Muscle of leg (tissue), 16 donors: ENCODE results near the gene ZNF273. TPM values are rescaled to one million over a fixed set of nuclear protein-coding genes. Genes with fewer than 3 reads are reported as not detected.
"Not testable (repeated sequence)": the region's sequence is repeated elsewhere in the genome, so short reads cannot be mapped to it uniquely, and the experiment has no call there.

Experiments used
- DNase-seq: peaks from one replicate; pipeline ENCODE4 v3.0.0; 2013
- H3K27ac ChIP-seq: one replicate; pipeline ENCODE4 v1.5.1; 2013; ENCODE audit warnings: mild to moderate bottlenecking, low read length, control low read depth
- H3K27me3 ChIP-seq: one replicate; pipeline ENCODE4 v1.6.1; 2013; ENCODE audit warnings: low read length; ENCODE audit not compliant: control insufficient read depth, insufficient read depth
- H3K36me3 ChIP-seq: one replicate; pipeline ENCODE4 v1.6.1; 2013; ENCODE audit warnings: low read length; ENCODE audit not compliant: control insufficient read depth, insufficient read depth
- H3K4me1 ChIP-seq: one replicate; pipeline ENCODE4 v1.6.1; 2013; ENCODE audit warnings: low read length; ENCODE audit not compliant: control insufficient read depth, insufficient read depth
- H3K4me3 ChIP-seq: one replicate; pipeline ENCODE4 v1.5.1; 2013; ENCODE audit warnings: low read length, control low read depth
- H3K9me3 ChIP-seq: replicated peaks from 2 replicates; pipeline ENCODE4 v1.6.1; 2013; ENCODE audit warnings: low read depth, low read length; ENCODE audit not compliant: control insufficient read depth
- whole genome bisulfite sequencing: methylation state at CpG from one replicate; pipeline ENCODE4 v1.1.5; 2013; ENCODE audit warnings: missing lambda C conversion rate; ENCODE audit not compliant: insufficient coverage; 5-methylcytosine and 5-hydroxymethylcytosine counted together
- long read RNA-seq, 11 donors: transcript quantifications; one replicate each; lab custom pipeline, GENCODE V29; 2026
- polyA plus RNA-seq, 8 donors: library from polyadenylated mRNA; unstranded; fragments of 120-200 nt; gene quantifications; one replicate each; pipeline versions ENCODE4 v1.2.1 to v1.2.3, GENCODE V29; 2013; ENCODE audit warnings: inconsistent platforms in 1 of 8, low replicate concordance in 1 of 8; ENCODE audit not compliant: insufficient read length in 8 of 8, insufficient read depth in 1 of 8
- total RNA-seq: library from RNA; stranded (reverse); fragments of 120-200 nt; gene quantifications from one replicate; pipeline ENCODE4 v1.2.4, GENCODE V29; 2013

ZNF273 gene
- total RNA-seq, result 5.4 TPM
- 1 to 10 TPM; 4.6 to 6.4 (median 5.1) TPM for polyA plus RNA-seq
- long read RNA-seq, donor 1, partial matches to known transcripts, result 0 of 1 reads
- long read RNA-seq, donor 1, other reads (novel, unspliced or antisense), result 0 of 1 reads
- long read RNA-seq, donor 2, result 0 reads
- long read RNA-seq, donor 3, result 0 reads
- long read RNA-seq, donor 4, partial matches to known transcripts, result 0 of 3 reads
- long read RNA-seq, donor 4, other reads (novel, unspliced or antisense), result 0 of 3 reads
- long read RNA-seq, donor 5, partial matches to known transcripts, result 12 of 12 reads
- long read RNA-seq, donor 5, other reads (novel, unspliced or antisense), result 0 of 12 reads
- long read RNA-seq, donor 6, partial matches to known transcripts, result 0 of 7 reads
- long read RNA-seq, donor 6, other reads (novel, unspliced or antisense), result 0 of 7 reads
- long read RNA-seq, donor 7, result 0 reads
- long read RNA-seq, donor 8, partial matches to known transcripts, result 0 of 2 reads
- long read RNA-seq, donor 8, other reads (novel, unspliced or antisense), result 0 of 2 reads
- long read RNA-seq, donor 9, partial matches to known transcripts, result 0 of 3 reads
- long read RNA-seq, donor 9, other reads (novel, unspliced or antisense), result 0 of 3 reads
- long read RNA-seq, donor 10, result 0 reads
- long read RNA-seq, donor 11, partial matches to known transcripts, result 0 of 1 reads
- long read RNA-seq, donor 11, other reads (novel, unspliced or antisense), result 0 of 1 reads

DNA sequence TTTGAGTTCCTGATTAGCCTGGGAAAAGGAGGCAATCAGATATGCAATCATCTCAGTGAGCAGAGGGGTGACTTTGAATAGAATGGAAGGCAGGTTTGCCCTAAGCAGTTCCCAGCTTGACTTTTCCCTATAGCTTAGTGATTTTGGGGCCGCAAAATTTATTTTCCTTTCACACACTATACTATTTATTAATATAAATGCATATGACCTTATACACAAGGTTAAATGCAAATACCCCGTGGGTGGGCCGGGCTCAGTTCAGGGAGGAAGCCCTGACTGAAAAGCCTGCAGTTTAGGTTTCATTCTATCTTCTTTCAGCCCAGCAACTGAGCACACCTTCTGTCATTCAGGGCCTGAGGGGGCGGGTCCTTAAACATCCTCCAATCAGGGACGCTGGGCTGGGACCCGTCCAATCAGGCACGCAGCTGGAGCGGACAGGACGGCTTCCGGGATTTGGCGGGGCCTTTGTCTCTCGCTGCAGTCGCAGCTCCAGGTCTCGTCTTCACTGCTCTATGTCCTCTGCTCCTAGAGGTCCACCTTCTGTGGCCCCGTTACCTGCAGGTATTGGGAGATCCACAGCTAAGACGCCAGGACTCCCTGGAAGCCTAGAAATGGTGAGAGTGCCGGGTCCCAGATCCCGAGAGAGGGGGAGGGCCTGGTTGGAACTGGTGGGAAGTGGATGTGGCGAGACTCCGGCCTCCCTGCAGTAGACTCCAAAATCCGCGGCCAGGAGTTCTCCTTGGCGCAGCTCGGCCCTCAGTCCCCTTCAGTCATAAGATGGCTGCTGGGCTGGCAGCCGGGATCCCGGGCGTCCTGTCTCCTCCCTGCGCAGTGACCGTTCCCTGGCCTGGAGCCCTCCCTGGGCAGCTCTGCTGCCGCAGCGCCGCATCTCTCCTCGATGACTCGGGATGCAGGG lies at the start of gene ZNF273:
TSS of gene ZNF273 (plus strand) at position 468 of the 916 bp plus-strand sequence. CDS start at position 513, 45 bp downstream.
- DNase-seq, result peak; percentile 97
- peak within 1 kb of the TSS; percentile 89 for H3K4me3 ChIP-seq
- H3K9me3 ChIP-seq, result no peaks in the 10 kb centered on the region
- H3K4me1 ChIP-seq, result peaks cover 2% of the 10 kb centered on the region
- peak within 1 kb of the TSS; percentile 89 for H3K27ac ChIP-seq
- no peaks in the 10 kb centered on the region for H3K36me3 ChIP-seq
- 0% methylated on average over 28 of the region's 34 CpGs for WGBS
- H3K27me3 ChIP-seq, result no peaks in the 10 kb centered on the region

DNA sequence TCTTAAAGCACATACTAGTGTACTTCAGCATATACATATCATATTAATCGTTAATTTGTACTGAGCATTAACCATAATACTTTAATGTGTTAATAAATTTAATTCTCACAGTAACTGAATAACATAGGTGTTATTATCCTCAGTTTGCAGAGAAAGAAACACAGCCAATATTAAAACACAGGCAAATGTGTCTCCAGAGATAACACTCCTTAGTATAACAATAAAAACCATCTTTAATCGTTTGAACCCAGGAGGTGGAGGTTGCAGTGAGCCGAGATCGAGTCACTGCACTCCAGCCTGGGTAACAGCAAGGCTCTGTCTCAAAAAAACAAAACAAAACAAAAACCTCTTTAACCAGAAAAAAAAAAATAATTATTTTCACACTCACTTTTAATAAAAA lies 49.4 kb upstream of the ZNF273 start:
- Histone ChIP-seq H3K9me3 (no peaks in the 10 kb centered on the region), H3K4me3 (no peak overlapping the region), H3K4me1 (no peaks in the 10 kb centered on the region), H3K27me3 (no peaks in the 10 kb centered on the region), H3K27ac (no peak overlapping the region), H3K36me3 (no peaks in the 10 kb centered on the region)
- no peak for DNase-seq
- WGBS, result 90% methylated on average over 2 of the region's 4 CpGs

DNA sequence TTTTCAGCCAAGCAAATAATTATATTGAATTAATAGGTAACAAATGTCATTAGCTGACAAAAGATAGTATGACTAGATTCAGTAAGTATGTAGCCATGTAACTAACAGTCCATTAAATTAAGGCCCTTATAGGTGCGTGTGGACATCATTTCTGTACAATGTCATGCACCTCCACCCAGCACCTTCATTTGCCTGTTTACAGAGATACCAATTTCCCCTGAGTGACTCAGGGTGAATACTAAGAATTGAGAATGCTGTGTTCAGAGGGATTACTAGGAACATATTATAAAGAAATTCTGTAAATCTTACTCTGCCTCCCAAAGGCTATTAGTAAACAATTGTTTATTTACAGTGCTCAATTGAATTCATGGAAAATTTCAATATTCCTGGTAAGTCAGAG lies 48.1 kb upstream of the ZNF273 start:
- H3K4me1 ChIP-seq, result no peaks in the 10 kb centered on the region
- H3K9me3 ChIP-seq, result no peaks in the 10 kb centered on the region
- DNase-seq, result no peak
- WGBS, result no CpG with 5 or more reads among the region's 1 CpG
- H3K27ac ChIP-seq, result no peak overlapping the region
- H3K27me3 ChIP-seq, result no peaks in the 10 kb centered on the region
- H3K4me3 ChIP-seq, result no peak overlapping the region
- H3K36me3 ChIP-seq, result no peaks in the 10 kb centered on the region

DNA sequence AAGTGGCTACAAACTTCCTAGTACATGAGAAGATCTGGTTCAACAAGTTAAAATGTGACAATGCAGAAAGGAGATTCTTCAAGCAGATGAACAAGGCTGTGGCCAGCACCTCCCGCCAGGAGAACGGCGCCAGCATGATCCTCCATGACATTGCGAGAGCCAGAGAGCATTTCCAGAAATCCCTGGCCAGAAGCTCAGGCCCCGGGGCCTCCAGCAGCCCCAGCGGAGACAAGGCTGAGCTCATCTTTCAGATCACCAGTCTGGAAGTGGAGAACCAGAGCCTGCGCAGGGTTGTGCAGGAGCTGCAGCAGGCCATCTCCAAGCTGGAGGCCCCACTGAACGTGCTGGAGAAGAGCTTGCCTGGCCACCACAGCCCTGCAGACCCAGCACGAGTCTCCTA lies 40.1 kb upstream of the ZNF273 start:
- no peak for DNase-seq
- no peak overlapping the region for H3K4me3 ChIP-seq
- no peaks in the 10 kb centered on the region for H3K4me1 ChIP-seq
- peaks cover under 1% of the 10 kb centered on the region for H3K9me3 ChIP-seq
- no peaks in the 10 kb centered on the region for H3K27me3 ChIP-seq
- H3K27ac ChIP-seq, result no peak overlapping the region
- 77% methylated on average over 9 of the region's 9 CpGs for WGBS
- no peaks in the 10 kb centered on the region for H3K36me3 ChIP-seq

DNA sequence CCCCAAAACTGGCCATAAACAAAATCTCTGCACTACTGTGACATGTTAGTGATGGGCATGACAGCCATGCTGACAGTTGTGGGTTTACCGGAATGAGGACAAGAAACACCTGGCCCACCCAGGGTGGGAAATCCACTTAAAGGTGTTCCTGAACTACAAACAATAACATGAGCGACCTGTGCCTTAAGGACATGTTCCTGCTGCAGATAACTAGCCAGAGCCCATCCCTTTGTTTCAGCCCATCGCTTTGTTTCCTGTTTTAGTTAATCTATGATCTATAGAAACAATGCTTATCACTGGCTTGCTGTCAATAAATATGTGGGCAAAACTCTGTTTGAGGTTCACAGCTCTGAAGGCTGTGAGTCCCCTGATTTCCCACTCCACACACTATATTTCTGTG lies 39.5 kb upstream of the ZNF273 start:
- DNase-seq, H3K4me1 ChIP-seq, H3K27me3 ChIP-seq, H3K4me3 ChIP-seq, H3K36me3 ChIP-seq, H3K9me3 ChIP-seq, H3K27ac ChIP-seq: not testable (repeated sequence)
- WGBS, result 100% methylated on average over 1 of the region's 3 CpGs

DNA sequence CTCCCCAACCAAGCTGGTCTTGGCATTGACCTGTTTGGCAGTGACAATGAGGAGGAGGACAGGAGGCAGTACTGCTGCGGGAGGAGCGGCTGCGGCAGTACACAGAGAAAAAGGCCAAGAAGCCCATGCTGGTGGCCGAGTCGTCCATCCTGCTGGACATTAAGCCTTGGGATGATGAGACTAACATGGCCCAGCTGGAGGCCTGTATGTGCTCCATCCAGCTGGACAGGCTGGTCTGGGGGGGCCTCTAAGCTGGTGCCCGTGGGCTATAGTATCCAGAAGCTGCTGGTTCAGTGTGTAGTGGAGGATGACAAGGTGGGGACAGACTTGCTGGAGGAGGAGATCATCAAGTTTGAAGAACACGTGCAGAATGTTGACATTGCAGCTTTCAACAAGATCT lies 39.1 kb upstream of the ZNF273 start:
- Histone ChIP-seq H3K9me3 (peaks cover 4% of the 10 kb centered on the region), H3K27ac (no peak overlapping the region), H3K4me1 (no peaks in the 10 kb centered on the region), H3K27me3 (no peaks in the 10 kb centered on the region), H3K4me3 (no peak overlapping the region), H3K36me3 (no peaks in the 10 kb centered on the region)
- no peak for DNase-seq
- 83% methylated on average over 7 of the region's 7 CpGs for WGBS

DNA sequence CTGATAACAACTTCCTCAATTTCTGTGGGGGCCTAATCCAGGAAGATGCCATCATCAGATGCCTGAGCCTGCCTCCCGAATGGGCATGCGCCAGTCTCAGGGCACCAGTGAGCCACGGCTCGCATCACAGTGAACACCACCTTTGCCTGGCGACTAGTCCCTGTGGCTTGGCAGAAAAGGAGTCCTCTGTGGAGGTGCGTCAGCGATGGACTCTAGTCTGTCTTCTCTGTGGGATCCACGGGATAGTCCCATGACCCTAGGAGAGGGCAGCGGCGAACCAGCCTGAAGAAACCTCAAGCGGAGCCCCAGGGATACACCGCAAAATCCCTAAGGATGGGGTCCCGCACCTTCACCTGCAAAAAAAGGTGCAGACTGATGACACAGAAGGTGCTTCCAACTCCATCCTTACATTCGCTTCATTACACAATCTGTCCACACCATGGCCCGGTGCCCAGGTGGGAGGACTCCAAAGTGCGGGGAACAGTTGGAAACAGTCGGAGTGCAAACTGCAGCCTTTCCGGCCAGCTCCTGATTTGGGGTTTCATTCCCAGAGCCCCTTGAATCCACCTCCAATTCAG lies 35.1 kb upstream of the ZNF273 start:
- H3K4me3 ChIP-seq, result no peak overlapping the region
- H3K27ac ChIP-seq, result no peak overlapping the region
- WGBS, result 85% methylated on average over 12 of the region's 18 CpGs
- H3K27me3 ChIP-seq, result no peaks in the 10 kb centered on the region
- H3K9me3 ChIP-seq, result peaks cover 17% of the 10 kb centered on the region
- DNase-seq, result no peak
- no peaks in the 10 kb centered on the region for H3K36me3 ChIP-seq
- H3K4me1 ChIP-seq, result no peaks in the 10 kb centered on the region

DNA sequence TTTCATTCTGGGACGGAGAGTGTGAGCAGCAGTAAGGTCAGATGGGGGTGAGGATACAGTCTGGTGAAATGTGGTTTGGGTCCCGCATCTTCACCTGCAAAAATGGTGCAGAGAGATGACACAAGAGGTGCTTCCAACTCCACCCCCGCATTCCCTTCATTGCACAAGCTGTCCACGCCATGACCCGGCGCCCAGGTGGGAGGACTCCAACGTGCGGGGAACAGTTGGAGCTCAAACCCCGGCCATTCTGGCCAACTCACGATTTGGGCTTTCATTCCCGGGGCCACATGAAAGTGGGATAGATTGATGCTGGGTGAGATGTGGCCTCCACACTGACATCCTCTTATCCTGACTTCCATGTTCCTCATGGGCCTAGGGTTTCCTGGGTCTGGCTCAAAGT lies 34.6 kb upstream of the ZNF273 start:
- H3K27me3 ChIP-seq, result no peaks in the 10 kb centered on the region
- H3K4me3 ChIP-seq, result no peak overlapping the region
- WGBS, result 100% methylated on average over 2 of the region's 11 CpGs
- no peaks in the 10 kb centered on the region for H3K4me1 ChIP-seq
- DNase-seq, result no peak
- no peak overlapping the region for H3K27ac ChIP-seq
- no peaks in the 10 kb centered on the region for H3K36me3 ChIP-seq
- peaks cover 17% of the 10 kb centered on the region for H3K9me3 ChIP-seq

DNA sequence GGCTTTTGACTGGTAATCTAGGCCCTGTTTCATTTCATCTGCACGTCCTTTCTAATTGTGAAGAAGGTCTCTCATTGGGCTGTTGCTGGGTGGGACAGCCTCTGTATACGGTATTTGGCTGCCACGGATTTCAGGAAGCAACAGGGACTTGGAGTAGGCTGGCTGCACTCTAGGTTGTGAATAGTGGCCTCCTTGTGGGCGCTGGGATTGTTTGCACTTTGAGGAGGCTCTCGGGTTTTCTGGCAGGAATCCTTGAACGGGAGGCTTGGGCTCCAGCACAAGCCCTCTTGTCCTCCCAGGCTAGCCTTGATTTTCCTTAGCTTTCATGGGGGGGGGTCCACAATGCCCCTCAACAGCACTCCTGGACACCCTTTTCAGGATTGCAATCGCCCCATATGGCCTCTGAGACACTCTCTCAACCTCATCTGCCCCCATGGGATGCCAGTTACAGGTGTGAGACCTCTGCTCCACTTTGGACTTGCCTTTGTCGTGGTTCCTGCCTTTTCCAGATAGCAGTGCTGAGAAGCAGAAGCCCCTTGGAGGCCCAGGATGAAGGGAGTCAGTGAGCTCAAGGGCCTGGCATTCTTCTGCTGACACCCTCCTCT lies 33.9 kb upstream of the ZNF273 start:
- H3K4me3 ChIP-seq, result no peak overlapping the region
- no peaks in the 10 kb centered on the region for H3K36me3 ChIP-seq
- no peak for DNase-seq
- no peaks in the 10 kb centered on the region for H3K27me3 ChIP-seq
- peaks cover 17% of the 10 kb centered on the region for H3K9me3 ChIP-seq
- 79% methylated on average over 6 of the region's 8 CpGs for WGBS
- no peak overlapping the region for H3K27ac ChIP-seq
- no peaks in the 10 kb centered on the region for H3K4me1 ChIP-seq
